Left hindlimb (tissue), 1 donor: ENCODE measurements around the gene CEP44.
"Not testable (repeated sequence)": the region's sequence is repeated elsewhere in the genome, so short reads cannot be mapped to it uniquely, and the experiment has no call there.

Experiments
- DNase-seq: peaks from one replicate; pipeline ENCODE4 v3.0.0-alpha.2; 2018

The CEP44 gene

GRCh38 chr4:174279433-174280155, 4.1 kb upstream of the CEP44 start:
- DNase-seq, result no peak

- DNase-seq, result no peak
Measured at GRCh38 chr4:174281182-174281737, 2.5 kb upstream of the CEP44 start.

- no peak for DNase-seq
Measured at GRCh38 chr4:174281901-174282300, 1.8 kb upstream of the CEP44 start.

- DNase-seq, result peak; percentile 88
Measured at GRCh38 chr4:174282836-174283506, 740 bp upstream of the CEP44 start.

GRCh38 chr4:174284487-174284886, 776 bp downstream of the CEP44 start:
- no peak for DNase-seq

- no peak for DNase-seq
Measured at GRCh38 chr4:174286870-174287269, 3.2 kb downstream of the CEP44 start.

GRCh38 chr4:174292473-174292872, 8.8 kb downstream of the CEP44 start:
- DNase-seq, result no peak

- DNase-seq, result not testable (repeated sequence)
Measured at GRCh38 chr4:174294641-174295040, 10.9 kb downstream of the CEP44 start.

- DNase-seq, result not testable (repeated sequence)
Measured at GRCh38 chr4:174295142-174295541, 11.4 kb downstream of the CEP44 start.

GRCh38 chr4:174303687-174304086, 20.0 kb downstream of the CEP44 start:
- no peak for DNase-seq

- DNase-seq, result no peak
Measured at GRCh38 chr4:174304664-174305063, 21.0 kb downstream of the CEP44 start.

- no peak for DNase-seq
Measured at GRCh38 chr4:174305961-174306360, 22.2 kb downstream of the CEP44 start.

GRCh38 chr4:174307694-174308093, 24.0 kb downstream of the CEP44 start:
- DNase-seq, result no peak

- DNase-seq, result no peak
Measured at GRCh38 chr4:174312993-174313392, 29.3 kb downstream of the CEP44 start.

- DNase-seq, result no peak
Measured at GRCh38 chr4:174314274-174314673, 30.6 kb downstream of the CEP44 start.

GRCh38 chr4:174314770-174315169, 31.1 kb downstream of the CEP44 start:
- no peak for DNase-seq

GRCh38 chr4:174316546-174316945, 32.8 kb downstream of the CEP44 start:
- DNase-seq, result no peak

- no peak for DNase-seq
Measured at GRCh38 chr4:174316954-174317353, 33.2 kb downstream of the CEP44 start.

GRCh38 chr4:174317531-174317930, 33.8 kb downstream of the CEP44 start:
- no peak for DNase-seq

- no peak for DNase-seq
Measured at GRCh38 chr4:174318829-174319764, 35.4 kb downstream of the CEP44 start.

GRCh38 chr4:174320494-174321199, 36.9 kb downstream of the CEP44 start:
- DNase-seq, result no peak

- DNase-seq, result no peak
Measured at GRCh38 chr4:174324236-174324635, 40.5 kb downstream of the CEP44 start.
